DND-41 (cell line): ENCODE data around the gene HES5.
"Not testable (repeated sequence)": the region's sequence is repeated elsewhere in the genome, so short reads cannot be mapped to it uniquely, and the experiment has no call there.

Experiments used
- ATAC-seq: fragments of 200-7000 bp; cut with Tn5 transposase; 3 replicates; pipeline ENCODE4 v1.9.1; 2021; ENCODE audit warnings: low read depth; ENCODE audit not compliant: insufficient read depth
- DNase-seq: peaks from one replicate; pipeline ENCODE4 v3.0.0-alpha.2; 2020
- H2AFZ ChIP-seq: 2 replicates; pipeline ENCODE4 v1.6.0; 2012; ENCODE audit warnings: low read depth, low read length
- H3K27ac ChIP-seq: 2 replicates; pipeline ENCODE4 v1.5.1; 2012; ENCODE audit warnings: low read length, inconsistent platforms
- H3K27me3 ChIP-seq: fragments of 200-600 bp; sonication (generic); 2 replicates; pipeline ENCODE4 v1.6.0; 2012; ENCODE audit warnings: low read length, mild to moderate bottlenecking, inconsistent platforms; ENCODE audit not compliant: insufficient read depth, poor library complexity
- H3K36me3 ChIP-seq: 2 replicates; pipeline ENCODE4 v1.5.1; 2012; ENCODE audit warnings: low read length, inconsistent platforms; ENCODE audit not compliant: insufficient read depth
- H3K4me1 ChIP-seq: 2 replicates; pipeline ENCODE4 v1.5.1; 2012; ENCODE audit warnings: mild to moderate bottlenecking, low read length; ENCODE audit not compliant: insufficient read depth
- H3K4me2 ChIP-seq: 2 replicates; pipeline ENCODE4 v1.6.0; 2012; ENCODE audit warnings: mild to moderate bottlenecking, moderate library complexity, low read length, inconsistent platforms; ENCODE audit not compliant: insufficient read depth
- H3K4me3 ChIP-seq, 2 experiments: fragments of 200-600 bp in 1 of 2; shearing (Covaris generic) in 1 of 2; 2 replicates each; pipeline ENCODE4 v1.5.1; 2012 to 2016; ENCODE audit warnings: inconsistent platforms in 2 of 2, low read length in 2 of 2, mild to moderate bottlenecking in 2 of 2, low read depth in 1 of 2, moderate library complexity in 1 of 2
- H3K79me2 ChIP-seq: 2 replicates; pipeline ENCODE4 v1.6.0; 2012; ENCODE audit warnings: low read length, inconsistent platforms; ENCODE audit not compliant: insufficient read depth
- H3K9ac ChIP-seq: 2 replicates; pipeline ENCODE4 v1.6.0; 2012; ENCODE audit warnings: low read depth, mild to moderate bottlenecking, inconsistent platforms, low read length, moderate library complexity
- H3K9me3 ChIP-seq: 2 replicates; pipeline ENCODE4 v1.5.1; 2012; ENCODE audit warnings: low read length, moderate library complexity, mild to moderate bottlenecking, inconsistent platforms; ENCODE audit not compliant: insufficient read depth, severe bottlenecking
- H4K20me1 ChIP-seq: 2 replicates; pipeline ENCODE4 v1.6.0; 2012; ENCODE audit warnings: low read length; ENCODE audit not compliant: insufficient read depth
- EZH2 ChIP-seq: IDR thresholded peaks from 3 replicates; pipeline ENCODE4 v1.6.1; 2012; ENCODE audit warnings: borderline replicate concordance, low read depth, mild to moderate bottlenecking, moderate library complexity, low read length, inconsistent platforms; ENCODE audit not compliant: severe bottlenecking
- TF ChIP-seq, protein P1 (sequence below): IDR thresholded peaks from 2 replicates; pipeline ENCODE4 v1.5.1; 2012; ENCODE audit warnings: borderline replicate concordance, low read length, moderate library complexity, mild to moderate bottlenecking; ENCODE audit not compliant: poor library complexity, severe bottlenecking; ENCODE audit errors: extremely low read depth

HES5 gene

GRCh38 chr1:2569060-2569459, 39.0 kb upstream of the HES5 start:
- Histone ChIP-seq H3K27me3 (no peaks in the 10 kb centered on the region), H3K4me3 (no peak overlapping the region), H3K79me2 (no peaks in the 10 kb centered on the region), H3K4me2 (no peak overlapping the region), H3K4me1 (no peaks in the 10 kb centered on the region), H3K9ac (no peak overlapping the region), H3K9me3 (no peaks in the 10 kb centered on the region), H2AFZ (no peak overlapping the region), H3K36me3 (no peaks in the 10 kb centered on the region), H3K27ac (no peak overlapping the region), H4K20me1 (no peaks in the 10 kb centered on the region)
- ATAC-seq: no peak
- TF ChIP-seq, protein P1, sequence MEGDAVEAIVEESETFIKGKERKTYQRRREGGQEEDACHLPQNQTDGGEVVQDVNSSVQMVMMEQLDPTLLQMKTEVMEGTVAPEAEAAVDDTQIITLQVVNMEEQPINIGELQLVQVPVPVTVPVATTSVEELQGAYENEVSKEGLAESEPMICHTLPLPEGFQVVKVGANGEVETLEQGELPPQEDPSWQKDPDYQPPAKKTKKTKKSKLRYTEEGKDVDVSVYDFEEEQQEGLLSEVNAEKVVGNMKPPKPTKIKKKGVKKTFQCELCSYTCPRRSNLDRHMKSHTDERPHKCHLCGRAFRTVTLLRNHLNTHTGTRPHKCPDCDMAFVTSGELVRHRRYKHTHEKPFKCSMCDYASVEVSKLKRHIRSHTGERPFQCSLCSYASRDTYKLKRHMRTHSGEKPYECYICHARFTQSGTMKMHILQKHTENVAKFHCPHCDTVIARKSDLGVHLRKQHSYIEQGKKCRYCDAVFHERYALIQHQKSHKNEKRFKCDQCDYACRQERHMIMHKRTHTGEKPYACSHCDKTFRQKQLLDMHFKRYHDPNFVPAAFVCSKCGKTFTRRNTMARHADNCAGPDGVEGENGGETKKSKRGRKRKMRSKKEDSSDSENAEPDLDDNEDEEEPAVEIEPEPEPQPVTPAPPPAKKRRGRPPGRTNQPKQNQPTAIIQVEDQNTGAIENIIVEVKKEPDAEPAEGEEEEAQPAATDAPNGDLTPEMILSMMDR: no peak
- TF ChIP-seq EZH2: no peak
- DNase-seq: no peak

GRCh38 chr1:2568187-2568816, 38.2 kb upstream of the HES5 start:
- DNase-seq, H2AFZ ChIP-seq, H3K9me3 ChIP-seq, H3K27ac ChIP-seq, H3K27me3 ChIP-seq, H3K4me1 ChIP-seq, H3K79me2 ChIP-seq, ATAC-seq, H3K36me3 ChIP-seq, H3K9ac ChIP-seq, H3K4me2 ChIP-seq, H4K20me1 ChIP-seq, H3K4me3 ChIP-seq: not testable (repeated sequence)

- Histone ChIP-seq H3K27me3 (no peaks in the 10 kb centered on the region), H3K79me2 (no peaks in the 10 kb centered on the region), H3K9ac (no peak overlapping the region), H3K4me2 (no peak overlapping the region), H2AFZ (no peak overlapping the region), H3K4me3 (no peak overlapping the region), H3K36me3 (no peaks in the 10 kb centered on the region), H3K9me3 (no peaks in the 10 kb centered on the region), H3K27ac (no peak overlapping the region), H4K20me1 (no peaks in the 10 kb centered on the region), H3K4me1 (no peaks in the 10 kb centered on the region)
- no peak for DNase-seq
- TF ChIP-seq, protein P1: no peak
- no peak for TF ChIP-seq EZH2
- ATAC-seq: no peak
Measured at GRCh38 chr1:2567083-2567679, 37.1 kb upstream of the HES5 start.

GRCh38 chr1:2566101-2567045, 36.3 kb upstream of the HES5 start:
- no peak overlapping the region for H3K9ac ChIP-seq
- H3K4me2 ChIP-seq: no peak overlapping the region
- no peak overlapping the region for H3K4me3 ChIP-seq
- TF ChIP-seq, protein P1: no peak
- no peak for TF ChIP-seq EZH2
- no peak for DNase-seq
- H3K36me3 ChIP-seq: no peaks in the 10 kb centered on the region
- no peaks in the 10 kb centered on the region for H3K4me1 ChIP-seq
- ATAC-seq: no peak
- no peaks in the 10 kb centered on the region for H4K20me1 ChIP-seq
- H3K27ac ChIP-seq: no peak overlapping the region
- no peak overlapping the region for H2AFZ ChIP-seq
- no peaks in the 10 kb centered on the region for H3K27me3 ChIP-seq
- H3K9me3 ChIP-seq: no peaks in the 10 kb centered on the region
- H3K79me2 ChIP-seq: no peaks in the 10 kb centered on the region
